Activated CD4-positive, alpha-beta T cell treated with anti-CD3 and anti-CD28 coated beads, Interleukin-2, amount 10 ng/mL, durations not matched to agents 7 days and 5 days (primary cell): ENCODE data around the gene KAZN. TPM values are rescaled to one million over a fixed set of nuclear protein-coding genes. Genes with fewer than 3 reads are reported as not detected.

Source experiments
- CTCF ChIA-PET: fragments of 350-600 bp; sonication (Branson Sonifier 250); formaldehyde crosslinking; loops from one replicate; lab custom pipeline; 2021; ENCODE audit warnings: antibody characterized with exemption; lab: Charles Lee
- POLR2A ChIA-PET: fragments of 350-600 bp; sonication (Branson Sonifier 250); formaldehyde crosslinking; loops from one replicate; lab custom pipeline; 2021; ENCODE audit warnings: antibody characterized with exemption; lab: Charles Lee
- DNase-seq: peaks from one replicate; pipeline ENCODE4 v3.0.0-alpha.2; 2020
- H3K27ac Mint-ChIP-seq: one replicate; pipeline ENCODE4 v1.8.0; 2021; ENCODE audit warnings: mild to moderate bottlenecking, moderate library complexity, mixed read lengths
- H3K27me3 Mint-ChIP-seq: one replicate; pipeline ENCODE4 v1.8.0; 2021; ENCODE audit warnings: mixed read lengths
- H3K36me3 Mint-ChIP-seq: one replicate; pipeline ENCODE4 v1.8.0; 2021; ENCODE audit warnings: low read depth, mixed read lengths
- H3K4me1 Mint-ChIP-seq: one replicate; pipeline ENCODE4 v1.8.0; 2021; ENCODE audit warnings: mixed read lengths
- H3K4me3 Mint-ChIP-seq: one replicate; pipeline ENCODE4 v1.8.0; 2021; ENCODE audit warnings: mild to moderate bottlenecking, moderate library complexity, mixed read lengths
- H3K9me3 Mint-ChIP-seq: one replicate; pipeline ENCODE4 v1.8.0; 2021; ENCODE audit warnings: mixed read lengths
- total RNA-seq, 2 experiments: library from RNA; stranded (reverse); gene quantifications; one replicate each; pipeline ENCODE4 v1.2.3, GENCODE V29; 2021

The KAZN gene
- total RNA-seq, 2 experiments from 2014 or later = 0.21 to 0.22 TPM

GRCh38 chr1:14826731-14827326 lies 228.3 kb downstream of the KAZN start:
- Mint-ChIP-seq H3K4me1 (no peaks in the 10 kb centered on the region), H3K36me3 (no peaks in the 10 kb centered on the region), H3K27me3 (no peaks in the 10 kb centered on the region), H3K27ac (no peak overlapping the region), H3K9me3 (no peaks in the 10 kb centered on the region), H3K4me3 (no peak overlapping the region)
- ChIA-PET CTCF (no interaction called here), POLR2A (no interaction called here)
- DNase-seq = no peak

DNA sequence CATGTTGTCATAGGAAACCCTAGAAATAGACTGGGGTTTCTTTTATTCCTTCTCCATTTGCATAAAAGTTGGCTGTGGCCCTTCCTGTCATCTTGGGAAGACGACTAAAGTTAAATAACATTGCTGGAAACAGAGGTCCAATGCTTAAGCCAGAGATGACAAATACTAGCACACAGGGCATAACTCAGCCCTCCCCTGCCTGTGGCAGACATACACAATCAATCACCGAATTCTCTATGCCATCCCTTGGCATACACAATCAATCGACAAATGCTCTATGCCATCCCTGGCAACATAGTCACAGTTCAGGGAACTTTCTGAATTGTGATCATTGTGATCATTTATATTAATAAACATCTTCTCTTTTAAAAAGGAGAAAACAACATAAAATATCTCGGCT lies 229.4 kb downstream of the KAZN start:
- POLR2A ChIA-PET = no interaction called here
- Mint-ChIP-seq H3K4me3 (no peak overlapping the region), H3K27ac (no peak overlapping the region), H3K36me3 (no peaks in the 10 kb centered on the region), H3K4me1 (no peaks in the 10 kb centered on the region), H3K9me3 (no peaks in the 10 kb centered on the region), H3K27me3 (no peaks in the 10 kb centered on the region)
- DNase-seq = no peak
- CTCF ChIA-PET = no interaction called here

- no peaks in the 10 kb centered on the region for H3K4me1 Mint-ChIP-seq
- H3K4me3 Mint-ChIP-seq = no peak overlapping the region
- no peaks in the 10 kb centered on the region for H3K9me3 Mint-ChIP-seq
- CTCF ChIA-PET = no interaction called here
- H3K27ac Mint-ChIP-seq = no peak overlapping the region
- POLR2A ChIA-PET = no interaction called here
- H3K27me3 Mint-ChIP-seq = no peaks in the 10 kb centered on the region
- DNase-seq = no peak
- no peaks in the 10 kb centered on the region for H3K36me3 Mint-ChIP-seq
Observed at GRCh38 chr1:14828665-14829064, 230.2 kb downstream of the KAZN start.

DNA sequence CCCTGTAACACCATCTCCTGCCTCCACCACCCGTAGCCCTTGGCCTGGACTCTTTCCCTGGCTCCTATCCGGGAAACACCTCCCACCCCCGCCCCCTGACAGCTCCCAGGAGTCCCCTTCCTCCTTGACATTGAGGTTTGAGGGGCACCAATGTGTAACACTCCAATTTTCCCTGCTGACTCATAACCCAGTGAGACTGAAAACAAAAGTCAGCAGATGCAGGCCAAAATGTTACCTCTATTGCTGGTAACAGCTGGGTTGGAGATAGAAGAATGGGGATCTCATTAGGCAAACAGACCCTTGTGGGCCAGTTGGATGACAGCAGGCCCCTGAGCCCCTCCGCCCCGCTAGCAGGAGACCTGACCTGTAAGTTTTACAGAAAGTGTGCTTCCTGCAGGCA lies 237.2 kb downstream of the KAZN start:
- ChIA-PET CTCF (interaction anchor here (1.0 kb wide), 1 partner anchor 10 kb away, joined by 3 read pairs; no protein-coding TSS in a partner anchor), POLR2A (no interaction called here)
- Mint-ChIP-seq H3K4me1 (no peaks in the 10 kb centered on the region), H3K36me3 (no peaks in the 10 kb centered on the region), H3K9me3 (peaks cover 2% of the 10 kb centered on the region), H3K27ac (no peak overlapping the region), H3K4me3 (no peak overlapping the region), H3K27me3 (no peaks in the 10 kb centered on the region)
- no peak for DNase-seq

GRCh38 chr1:14836426-14837140 lies 238.1 kb downstream of the KAZN start:
- Mint-ChIP-seq H3K9me3 (peaks cover 5% of the 10 kb centered on the region), H3K4me3 (no peak overlapping the region), H3K36me3 (no peaks in the 10 kb centered on the region), H3K27me3 (no peaks in the 10 kb centered on the region), H3K27ac (no peak overlapping the region), H3K4me1 (no peaks in the 10 kb centered on the region)
- POLR2A ChIA-PET = no interaction called here
- no peak for DNase-seq
- CTCF ChIA-PET = no interaction called here

DNA sequence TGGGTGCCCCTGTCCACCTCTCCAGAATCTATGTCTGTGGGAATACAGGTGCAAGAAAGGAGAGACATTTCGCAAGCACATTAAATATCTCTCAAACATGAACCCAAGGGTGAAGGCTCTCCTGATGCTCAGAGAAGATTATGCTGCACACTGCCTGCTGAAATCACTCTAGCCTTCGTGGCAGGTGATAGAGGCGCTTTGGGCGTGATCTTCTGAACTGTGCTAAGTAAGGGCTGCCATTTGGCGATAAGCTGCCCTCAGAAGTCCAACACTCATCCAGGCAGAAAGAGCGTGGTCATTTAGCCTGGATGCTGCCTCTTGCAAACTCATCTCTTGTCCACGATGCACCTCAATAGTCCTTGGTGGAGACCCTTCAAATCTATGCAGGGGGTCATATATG lies 241.9 kb downstream of the KAZN start:
- Mint-ChIP-seq H3K27ac (no peak overlapping the region), H3K27me3 (no peaks in the 10 kb centered on the region), H3K9me3 (peaks cover 19% of the 10 kb centered on the region), H3K4me1 (no peaks in the 10 kb centered on the region), H3K36me3 (no peaks in the 10 kb centered on the region), H3K4me3 (no peak overlapping the region)
- ChIA-PET CTCF (no interaction called here), POLR2A (no interaction called here)
- no peak for DNase-seq

DNA sequence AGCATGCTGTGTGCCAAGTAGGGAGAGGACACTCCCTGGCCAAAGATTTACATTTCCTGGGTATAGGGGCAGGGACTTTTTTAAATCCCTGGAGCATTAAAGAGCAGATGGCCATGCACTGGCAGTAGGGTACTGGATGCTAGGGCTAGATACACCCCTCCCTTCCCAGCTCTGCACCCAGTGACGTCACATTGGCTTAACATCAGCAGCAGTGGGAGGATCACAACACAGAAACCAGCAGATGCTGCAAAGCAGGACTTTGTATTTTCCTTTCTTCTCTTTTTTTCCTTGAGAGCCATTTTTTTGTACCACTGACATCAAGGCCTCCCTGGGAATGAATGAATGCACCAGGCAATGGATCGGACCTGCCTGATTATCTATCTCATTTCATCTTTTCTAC lies 243.0 kb downstream of the KAZN start:
- H3K9me3 Mint-ChIP-seq = peaks cover 19% of the 10 kb centered on the region
- no peaks in the 10 kb centered on the region for H3K4me1 Mint-ChIP-seq
- H3K27ac Mint-ChIP-seq = no peak overlapping the region
- ChIA-PET CTCF (no interaction called here), POLR2A (no interaction called here)
- no peak for DNase-seq
- no peaks in the 10 kb centered on the region for H3K36me3 Mint-ChIP-seq
- H3K27me3 Mint-ChIP-seq = no peaks in the 10 kb centered on the region
- no peak overlapping the region for H3K4me3 Mint-ChIP-seq

- no peak overlapping the region for H3K4me3 Mint-ChIP-seq
- no peaks in the 10 kb centered on the region for H3K4me1 Mint-ChIP-seq
- CTCF ChIA-PET = no interaction called here
Observed at GRCh38 chr1:14841951-14842350, 243.5 kb downstream of the KAZN start.

DNA sequence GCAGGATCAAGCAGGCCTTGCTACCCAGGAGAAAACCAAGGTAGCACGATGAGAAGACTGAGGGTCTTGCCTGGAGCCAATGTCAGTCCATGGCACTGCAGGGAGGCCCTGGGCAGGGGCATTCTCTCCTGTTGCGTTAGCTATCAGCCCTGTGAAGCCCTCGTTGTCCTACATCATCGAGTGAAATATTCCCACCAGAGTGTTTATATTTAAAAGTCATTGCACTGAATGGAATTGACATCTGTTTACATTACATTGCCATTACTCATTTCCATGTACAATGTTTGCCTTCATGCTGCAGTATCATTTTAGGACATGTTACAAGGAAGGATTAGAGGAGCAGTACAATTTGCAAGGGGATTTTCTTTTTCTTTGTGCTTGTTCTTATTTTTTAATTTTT lies 243.9 kb downstream of the KAZN start:
- CTCF ChIA-PET = no interaction called here
- Mint-ChIP-seq H3K9me3 (peaks cover 19% of the 10 kb centered on the region), H3K4me1 (no peaks in the 10 kb centered on the region), H3K27me3 (no peaks in the 10 kb centered on the region), H3K36me3 (no peaks in the 10 kb centered on the region), H3K4me3 (no peak overlapping the region), H3K27ac (no peak overlapping the region)
- DNase-seq = no peak
- POLR2A ChIA-PET = no interaction called here

More at GRCh38 chr1:14841951-14842350, 243.5 kb downstream of the KAZN start:
- H3K27ac Mint-ChIP-seq = no peak overlapping the region
- peaks cover 19% of the 10 kb centered on the region for H3K9me3 Mint-ChIP-seq
- POLR2A ChIA-PET = no interaction called here
- no peaks in the 10 kb centered on the region for H3K36me3 Mint-ChIP-seq
- no peaks in the 10 kb centered on the region for H3K27me3 Mint-ChIP-seq
- no peak for DNase-seq

DNA sequence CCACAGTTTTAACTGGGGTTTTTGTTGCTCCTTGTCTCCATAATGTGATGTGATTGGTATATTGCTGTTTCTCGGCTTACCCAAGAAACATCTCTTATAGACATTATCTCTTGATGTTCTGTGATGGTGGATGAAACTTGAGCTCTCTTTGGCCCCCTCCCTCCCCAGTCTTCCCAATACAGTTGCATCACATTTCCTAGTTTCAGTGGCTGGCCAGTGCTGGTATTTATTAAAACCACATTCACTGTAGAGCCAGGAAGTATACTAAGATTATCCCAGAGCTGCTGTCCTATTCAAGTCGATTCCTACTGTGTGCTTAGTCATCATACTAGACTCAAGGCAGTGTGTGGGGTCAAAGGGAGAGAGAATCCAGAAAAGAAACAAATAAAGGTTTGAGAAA lies 244.4 kb downstream of the KAZN start:
- Mint-ChIP-seq H3K27me3 (no peaks in the 10 kb centered on the region), H3K27ac (no peak overlapping the region), H3K36me3 (no peaks in the 10 kb centered on the region), H3K4me1 (no peaks in the 10 kb centered on the region), H3K4me3 (no peak overlapping the region), H3K9me3 (peaks cover 19% of the 10 kb centered on the region)
- POLR2A ChIA-PET = no interaction called here
- CTCF ChIA-PET = no interaction called here
- no peak for DNase-seq

- peaks cover 19% of the 10 kb centered on the region for H3K9me3 Mint-ChIP-seq
Observed at GRCh38 chr1:14843525-14843924, 245.0 kb downstream of the KAZN start.

DNA sequence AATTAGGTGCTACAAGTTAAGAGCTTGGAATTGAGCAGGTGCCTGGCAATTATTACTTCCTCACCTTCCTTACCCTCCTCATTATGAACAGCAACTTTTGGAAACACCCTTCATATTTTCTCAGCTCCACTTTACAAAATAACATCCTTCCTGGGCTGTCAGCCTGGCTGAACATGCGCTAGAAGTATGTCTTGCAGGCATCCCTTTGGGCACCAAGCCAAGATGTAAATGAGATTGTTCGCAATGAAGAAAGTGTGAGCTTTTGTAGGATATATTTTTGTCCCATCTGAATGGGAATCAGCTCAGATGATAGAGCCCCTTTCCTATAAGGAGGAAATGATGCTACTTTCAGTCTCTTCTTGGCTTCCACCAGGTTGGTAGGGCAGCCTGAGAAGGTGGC lies 245.9 kb downstream of the KAZN start:
- DNase-seq = no peak
- Mint-ChIP-seq H3K4me1 (no peaks in the 10 kb centered on the region), H3K27ac (no peak overlapping the region), H3K9me3 (peaks cover 19% of the 10 kb centered on the region), H3K4me3 (no peak overlapping the region), H3K36me3 (no peaks in the 10 kb centered on the region), H3K27me3 (no peaks in the 10 kb centered on the region)
- POLR2A ChIA-PET = no interaction called here
- CTCF ChIA-PET = interaction anchor here (0.7 kb wide), 1 partner anchor 211 kb away, joined by 3 read pairs; no protein-coding TSS in a partner anchor

More at GRCh38 chr1:14843525-14843924, 245.0 kb downstream of the KAZN start:
- H3K36me3 Mint-ChIP-seq = no peaks in the 10 kb centered on the region
- H3K4me3 Mint-ChIP-seq = no peak overlapping the region
- ChIA-PET POLR2A (no interaction called here), CTCF (no interaction called here)
- no peak overlapping the region for H3K27ac Mint-ChIP-seq
- H3K4me1 Mint-ChIP-seq = no peaks in the 10 kb centered on the region
- no peaks in the 10 kb centered on the region for H3K27me3 Mint-ChIP-seq
- no peak for DNase-seq

DNA sequence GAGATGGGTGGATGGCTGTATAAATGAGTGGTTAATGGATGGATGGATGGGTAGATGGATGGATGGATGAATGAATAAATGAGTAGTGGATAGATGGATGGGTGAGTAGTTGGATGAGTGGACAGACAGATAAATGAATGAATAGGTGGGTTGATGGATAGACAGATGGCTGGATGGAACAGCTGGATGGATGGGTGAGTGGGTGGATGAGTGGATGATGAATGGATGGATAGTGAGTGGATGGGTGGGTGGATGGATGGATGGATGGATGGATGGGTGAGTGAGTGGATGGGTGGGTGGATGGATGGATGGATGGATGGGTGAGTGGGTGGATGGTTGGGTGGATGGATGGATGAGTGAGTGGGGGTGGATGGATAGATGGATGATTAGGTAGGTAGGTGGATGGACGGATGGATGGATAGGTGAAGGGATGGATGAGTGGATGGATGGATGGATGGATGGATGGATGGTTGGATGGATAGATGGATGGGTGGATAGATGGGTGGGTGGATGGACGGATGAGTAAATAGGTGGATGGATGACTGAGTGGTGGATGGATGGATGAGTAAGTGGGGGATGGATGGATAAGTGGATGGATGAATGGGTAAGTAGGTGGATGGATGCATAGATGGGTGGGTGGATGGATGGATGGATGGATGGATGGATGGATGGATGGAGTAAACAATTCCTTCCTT lies 246.6 kb downstream of the KAZN start:
- Mint-ChIP-seq H3K9me3 (peaks cover 19% of the 10 kb centered on the region), H3K4me1 (no peaks in the 10 kb centered on the region), H3K27me3 (no peaks in the 10 kb centered on the region), H3K27ac (no peak overlapping the region), H3K4me3 (no peak overlapping the region), H3K36me3 (no peaks in the 10 kb centered on the region)
- DNase-seq = no peak
- POLR2A ChIA-PET = no interaction called here
- CTCF ChIA-PET = no interaction called here
